Colonic mucosa (tissue), 4 donors: Measurements from ENCODE around the gene HHATL. TPM values are rescaled to one million over a fixed set of nuclear protein-coding genes. Genes with fewer than 3 reads are reported as not detected.

ENCODE experiments used
- DNase-seq: peaks from one replicate; pipeline ENCODE4 v3.0.0-alpha.2; 2020
- H3K27ac ChIP-seq: fragments of 200-600 bp; one replicate; pipeline ENCODE4 v1.8.0; 2021
- H3K27me3 ChIP-seq: fragments of 200-600 bp; one replicate; pipeline ENCODE4 v1.8.0; 2021
- H3K36me3 ChIP-seq: fragments of 200-600 bp; one replicate; pipeline ENCODE4 v1.8.0; 2021
- H3K4me1 ChIP-seq: fragments of 200-600 bp; one replicate; pipeline ENCODE4 v1.8.0; 2021; ENCODE audit warnings: mild to moderate bottlenecking
- H3K4me3 ChIP-seq: fragments of 200-600 bp; one replicate; pipeline ENCODE4 v1.8.0; 2021
- H3K9ac ChIP-seq, 2 donors: one replicate each; pipeline ENCODE4 v1.7.0; 2013; ENCODE audit warnings: control low read depth in 2 of 2, low read depth in 2 of 2, low read length in 2 of 2
- H3K9me3 ChIP-seq: fragments of 200-600 bp; one replicate; pipeline ENCODE4 v1.8.0; 2021
- CTCF ChIP-seq: fragments of 200-600 bp; IDR thresholded peaks from one replicate; pipeline ENCODE4 v1.8.0; 2022; ENCODE audit warnings: antibody characterized with exemption, mild to moderate bottlenecking
- intact Hi-C: fragments of 100-400 bp; cut with DNase I; formaldehyde crosslinking; loops from one replicate; pipeline ENCODE4 v1.14.1; 2022
- total RNA-seq, 2 donors: library from RNA; stranded (reverse); fragmentation: NEBNext Ultra II Directional in 1 of 2; extraction: Animal tissue kit (Norgen Biotek cat#: 25700) in 1 of 2; gene quantifications; one replicate each; pipeline ENCODE4 v1.2.1, GENCODE V29; 2021
- donor health status: healthy.
- donor health status: DM: no; HTN: no; CAD: no.
- donor health status: DM: no; HTN: no; CAD: no.

The HHATL gene
- total RNA-seq, 2 donors from 2014 or later = 0.50 to 1.2 TPM

- TF ChIP-seq CTCF = no peak
- H3K4me3 ChIP-seq = no peak overlapping the region
- H3K4me1 ChIP-seq = no peaks in the 10 kb centered on the region
- no peaks in the 10 kb centered on the region for H3K27me3 ChIP-seq
- H3K9ac ChIP-seq = no peak overlapping the region
- H3K9me3 ChIP-seq = no peaks in the 10 kb centered on the region
- H3K36me3 ChIP-seq = no peaks in the 10 kb centered on the region
- no peak overlapping the region for H3K27ac ChIP-seq
- intact Hi-C loops = no loop called here
- DNase-seq = peak; percentile 2
These were observed 33.9 kb upstream of the HHATL start for GRCh38 chr3:42736531-42736930.

GRCh38 chr3:42736081-42736480 lies 33.5 kb upstream of the HHATL start:
- intact Hi-C loops = no loop called here
- Histone ChIP-seq H3K27me3 (no peaks in the 10 kb centered on the region), H3K9me3 (no peaks in the 10 kb centered on the region), H3K27ac (no peak overlapping the region), H3K4me1 (no peaks in the 10 kb centered on the region), H3K36me3 (no peaks in the 10 kb centered on the region), H3K4me3 (no peak overlapping the region), H3K9ac (no peak overlapping the region)
- no peak for TF ChIP-seq CTCF
- DNase-seq = no peak

GRCh38 chr3:42735615-42736014 lies 33.0 kb upstream of the HHATL start:
- no peak for TF ChIP-seq CTCF
- Histone ChIP-seq H3K4me1 (no peaks in the 10 kb centered on the region), H3K4me3 (no peak overlapping the region), H3K36me3 (no peaks in the 10 kb centered on the region), H3K27ac (no peak overlapping the region), H3K9me3 (no peaks in the 10 kb centered on the region), H3K9ac (no peak overlapping the region), H3K27me3 (no peaks in the 10 kb centered on the region)
- peak; percentile 12 for DNase-seq
- intact Hi-C loops = no loop called here

- peak; percentile 9 for DNase-seq
These were observed 32.4 kb upstream of the HHATL start for GRCh38 chr3:42735019-42735418.

GRCh38 chr3:42734263-42734860 lies 31.8 kb upstream of the HHATL start:
- H3K36me3 ChIP-seq = no peaks in the 10 kb centered on the region
- no peak for DNase-seq
- intact Hi-C loops = no loop called here
- no peak overlapping the region for H3K9ac ChIP-seq
- no peak overlapping the region for H3K4me3 ChIP-seq
- H3K9me3 ChIP-seq = no peaks in the 10 kb centered on the region
- no peaks in the 10 kb centered on the region for H3K27me3 ChIP-seq
- no peaks in the 10 kb centered on the region for H3K4me1 ChIP-seq
- TF ChIP-seq CTCF = no peak
- no peak overlapping the region for H3K27ac ChIP-seq

More at GRCh38 chr3:42735019-42735418, 32.4 kb upstream of the HHATL start:
- Histone ChIP-seq H3K9me3 (no peaks in the 10 kb centered on the region), H3K4me3 (no peak overlapping the region), H3K4me1 (no peaks in the 10 kb centered on the region), H3K9ac (no peak overlapping the region), H3K36me3 (no peaks in the 10 kb centered on the region), H3K27me3 (no peaks in the 10 kb centered on the region), H3K27ac (no peak overlapping the region)
- intact Hi-C loops = no loop called here
- no peak for TF ChIP-seq CTCF
